Brain pericyte (primary cell): Measurements from ENCODE around the gene NAP1L5.

ENCODE experiments used
- DNase-seq: peaks from one replicate; pipeline ENCODE4 v3.0.0-alpha.2; 2012; ENCODE audit warnings: low read depth, low spot score

The NAP1L5 gene

GRCh38 chr4:88697588-88698329, at the start of gene NAP1L5:
Gene NAP1L5, minus strand, starts transcription at chr4:88697829. Its CDS starts 75 bp downstream, at chr4:88697754.
- DNase-seq, result peak; percentile 26

GRCh38 chr4:88747351-88747750, 49.7 kb upstream of the NAP1L5 start:
- no peak for DNase-seq

- DNase-seq, result no peak
Observed at GRCh38 chr4:88746206-88746605, 48.6 kb upstream of the NAP1L5 start.

GRCh38 chr4:88745581-88746163, 48.0 kb upstream of the NAP1L5 start:
- no peak for DNase-seq

GRCh38 chr4:88745175-88745574, 47.5 kb upstream of the NAP1L5 start:
- DNase-seq, result no peak

- no peak for DNase-seq
Observed at GRCh38 chr4:88744609-88745008, 47.0 kb upstream of the NAP1L5 start.

GRCh38 chr4:88743696-88744095, 46.1 kb upstream of the NAP1L5 start:
- no peak for DNase-seq

GRCh38 chr4:88742561-88742960, 44.9 kb upstream of the NAP1L5 start:
- DNase-seq, result no peak

- DNase-seq, result no peak
Observed at GRCh38 chr4:88738180-88738579, 40.6 kb upstream of the NAP1L5 start.

- DNase-seq, result no peak
Observed at GRCh38 chr4:88737307-88737941, 39.8 kb upstream of the NAP1L5 start.

- no peak for DNase-seq
Observed at GRCh38 chr4:88736264-88736663, 38.6 kb upstream of the NAP1L5 start.

- no peak for DNase-seq
Observed at GRCh38 chr4:88735564-88735963, 37.9 kb upstream of the NAP1L5 start.

- DNase-seq, result no peak
Observed at GRCh38 chr4:88734403-88734949, 36.8 kb upstream of the NAP1L5 start.

- no peak for DNase-seq
Observed at GRCh38 chr4:88732714-88733368, 35.2 kb upstream of the NAP1L5 start.

GRCh38 chr4:88731381-88731780, 33.8 kb upstream of the NAP1L5 start:
- DNase-seq, result no peak

GRCh38 chr4:88730811-88731210, 33.2 kb upstream of the NAP1L5 start:
- DNase-seq, result no peak

- no peak for DNase-seq
Observed at GRCh38 chr4:88729146-88729760, 31.6 kb upstream of the NAP1L5 start.

GRCh38 chr4:88728146-88728545, 30.5 kb upstream of the NAP1L5 start:
- DNase-seq, result no peak

GRCh38 chr4:88725986-88726385, 28.4 kb upstream of the NAP1L5 start:
- DNase-seq, result no peak

- no peak for DNase-seq
Observed at GRCh38 chr4:88725143-88725542, 27.5 kb upstream of the NAP1L5 start.

GRCh38 chr4:88724406-88724805, 26.8 kb upstream of the NAP1L5 start:
- no peak for DNase-seq

- DNase-seq, result no peak
Observed at GRCh38 chr4:88722828-88723227, 25.2 kb upstream of the NAP1L5 start.
